Measurements from ENCODE around the gene RPS10.

- TF ChIP-seq CTCF (conservative IDR thresholded peaks at IDR 0.05; ENCODE audit: low read length) (no peak), EZH2phosphoT487 (IDR thresholded peaks at IDR 0.05; ENCODE audit: borderline replicate concordance, low read depth, low read length) (no peak)
Measured at GRCh38 chr6:34375833-34376232, 50.0 kb downstream of the RPS10 start.

Data from OCI-LY7 (cell line).